Left ventricle myocardium superior (tissue), 1 donor: ENCODE data around the gene PHF12. TPM values are rescaled to one million over a fixed set of nuclear protein-coding genes. Genes with fewer than 3 reads are reported as not detected.
"Not testable (repeated sequence)": the region's sequence is repeated elsewhere in the genome, so short reads cannot be mapped to it uniquely, and the experiment has no call there.

Source experiments
- ATAC-seq: fragments of 200-7000 bp; cut with Tn5 transposase; one replicate; pipeline ENCODE4 v1.9.1; 2020; ENCODE audit warnings: mild to moderate bottlenecking, moderate library complexity
- DNase-seq: peaks from one replicate; pipeline ENCODE4 v3.0.0-alpha.2; 2020
- intact Hi-C: fragments of 100-400 bp; cut with micrococcal nuclease; formaldehyde crosslinking; loops from one replicate; pipeline ENCODE4 v1.11.0; 2022
- total RNA-seq: library from RNA; stranded (reverse); fragmentation: NEBNext Ultra II Directional; extraction: Animal tissue kit (Norgen Biotek cat#: 25700); gene quantifications from one replicate; pipeline ENCODE4 v1.2.1, GENCODE V29; 2021
- donor health status: DM: no; HTN: yes; CAD: no; lungs with severe emphysema.

The PHF12 gene
- total RNA-seq, 1 donor from 2014 or later, result 20.4 TPM

DNA sequence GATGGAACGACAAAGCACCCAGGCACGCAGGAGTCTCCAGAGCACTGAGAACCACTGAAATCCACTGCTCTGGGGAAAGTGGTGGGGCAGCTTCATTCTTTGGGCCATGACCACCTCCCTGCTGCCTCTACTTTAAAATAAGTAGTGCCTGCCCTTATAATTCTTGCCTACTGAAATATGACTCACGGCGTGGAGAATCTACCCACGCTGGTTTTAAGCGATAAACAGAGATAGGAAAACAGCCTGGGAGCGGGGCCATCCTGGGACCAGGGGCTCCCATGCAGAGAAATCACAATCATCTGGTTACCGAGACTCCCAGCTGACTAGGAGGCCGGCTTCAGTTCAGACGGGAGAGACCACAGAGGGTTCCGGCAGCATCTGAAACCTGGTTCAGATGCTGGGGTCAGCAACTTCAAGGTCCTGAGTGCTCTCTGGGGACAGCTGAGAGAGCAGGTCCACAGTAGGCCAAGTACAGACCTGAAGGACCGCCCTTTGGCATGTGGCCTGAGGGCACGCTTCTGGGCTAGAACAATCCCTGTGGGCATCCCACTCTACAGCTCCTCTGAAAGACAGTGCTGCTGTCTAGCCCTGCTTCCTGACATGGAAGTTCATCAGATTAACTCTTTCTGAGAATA is 39.8 kb downstream of the PHF12 start:
- intact Hi-C loops, result no loop called here
- DNase-seq (no peak), ATAC-seq (no peak)

DNA sequence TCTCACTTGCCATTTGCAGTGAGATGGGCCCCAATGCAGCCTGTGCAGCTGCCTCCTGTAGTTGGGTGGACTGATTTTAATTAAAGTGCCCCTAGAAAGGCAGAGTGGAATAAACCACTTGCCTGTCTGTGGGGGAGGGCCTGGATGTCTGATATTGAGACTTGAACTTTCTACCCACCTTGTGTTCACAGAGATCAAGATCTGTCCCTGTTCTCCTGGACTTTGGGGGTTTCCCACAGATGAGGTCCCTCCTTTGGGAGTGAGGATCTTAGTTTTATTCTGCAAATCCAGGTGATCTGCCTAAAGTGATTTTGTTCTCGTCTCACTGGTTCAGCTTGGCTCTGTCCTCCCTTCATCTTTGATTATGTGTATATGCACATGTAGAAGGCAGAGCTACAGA is 40.8 kb downstream of the PHF12 start:
- intact Hi-C loops, result no loop called here
- no peak for DNase-seq
- no peak for ATAC-seq

DNA sequence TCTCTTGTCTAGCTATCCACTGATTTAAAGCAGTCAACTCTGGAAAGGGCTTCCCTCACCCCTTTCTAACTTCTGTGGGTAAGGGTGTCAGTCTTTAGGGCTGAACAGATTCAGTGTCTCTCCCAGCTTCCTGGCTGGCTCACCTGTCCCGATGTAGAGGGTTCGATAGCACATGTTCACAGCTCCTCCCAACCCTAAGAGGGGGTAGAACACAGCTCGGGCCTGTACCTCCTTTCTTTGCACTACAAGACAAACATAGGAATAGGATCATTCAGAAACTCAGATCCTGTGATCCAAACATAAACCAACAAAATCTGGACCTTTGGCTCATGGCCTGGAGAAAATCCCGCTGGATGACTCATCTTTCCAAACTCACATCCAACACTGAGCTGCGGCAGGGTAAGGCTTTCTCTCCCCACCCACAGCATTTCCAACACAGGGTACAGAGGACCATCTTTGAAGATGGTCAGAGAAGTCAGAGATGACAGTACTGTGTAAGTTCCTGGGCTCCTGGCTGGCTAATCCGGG is 42.6 kb downstream of the PHF12 start:
- ATAC-seq (peak; percentile 66), DNase-seq (no peak)
- intact Hi-C loops, result no loop called here

GRCh38 chr17:28907709-28908475 is 43.4 kb downstream of the PHF12 start:
- intact Hi-C loops, result no loop called here
- ATAC-seq (peak; percentile 19), DNase-seq (no peak)

- ATAC-seq (no peak), DNase-seq (no peak)
- intact Hi-C loops, result no loop called here
Measured at GRCh38 chr17:28906706-28907438, 44.4 kb downstream of the PHF12 start.

DNA sequence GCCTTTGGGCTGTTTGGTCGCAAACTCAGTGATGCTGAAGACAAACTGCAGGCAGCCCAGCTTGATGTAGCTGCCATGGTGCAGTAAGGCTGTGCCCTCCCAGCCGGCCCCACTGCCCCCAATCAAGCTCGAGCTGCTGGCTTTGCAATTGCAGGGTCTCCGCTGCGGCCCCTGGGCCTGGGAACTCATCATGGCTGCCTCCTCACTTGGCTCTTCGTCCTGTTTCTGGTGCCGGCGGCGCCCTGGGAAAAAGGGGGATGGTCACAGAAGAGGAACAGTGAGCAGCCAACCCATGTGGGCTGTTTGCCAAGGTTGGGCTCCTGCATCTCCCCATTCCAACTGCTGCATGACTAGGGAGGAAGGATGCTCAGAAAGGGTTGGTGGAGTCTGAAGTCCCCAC is 45.0 kb downstream of the PHF12 start:
- DNase-seq (no peak), ATAC-seq (no peak)
- intact Hi-C loops, result no loop called here

- no peak for DNase-seq
- no peak for ATAC-seq
- intact Hi-C loops, result no loop called here
Measured at GRCh38 chr17:28904800-28905199, 46.5 kb downstream of the PHF12 start.

- intact Hi-C loops, ATAC-seq, DNase-seq: not testable (repeated sequence)
Measured at GRCh38 chr17:28903546-28903841, 47.8 kb downstream of the PHF12 start.

GRCh38 chr17:28902819-28903545 is 48.3 kb downstream of the PHF12 start, which contains the start of gene DHRS13:
Gene DHRS13 (minus strand): TSS chr17:28903079. CDS start chr17:28902944, 135 bp downstream.
- peak; percentile 96 for DNase-seq
- peak; percentile 94 for ATAC-seq
- intact Hi-C loops, result no loop called here

DNA sequence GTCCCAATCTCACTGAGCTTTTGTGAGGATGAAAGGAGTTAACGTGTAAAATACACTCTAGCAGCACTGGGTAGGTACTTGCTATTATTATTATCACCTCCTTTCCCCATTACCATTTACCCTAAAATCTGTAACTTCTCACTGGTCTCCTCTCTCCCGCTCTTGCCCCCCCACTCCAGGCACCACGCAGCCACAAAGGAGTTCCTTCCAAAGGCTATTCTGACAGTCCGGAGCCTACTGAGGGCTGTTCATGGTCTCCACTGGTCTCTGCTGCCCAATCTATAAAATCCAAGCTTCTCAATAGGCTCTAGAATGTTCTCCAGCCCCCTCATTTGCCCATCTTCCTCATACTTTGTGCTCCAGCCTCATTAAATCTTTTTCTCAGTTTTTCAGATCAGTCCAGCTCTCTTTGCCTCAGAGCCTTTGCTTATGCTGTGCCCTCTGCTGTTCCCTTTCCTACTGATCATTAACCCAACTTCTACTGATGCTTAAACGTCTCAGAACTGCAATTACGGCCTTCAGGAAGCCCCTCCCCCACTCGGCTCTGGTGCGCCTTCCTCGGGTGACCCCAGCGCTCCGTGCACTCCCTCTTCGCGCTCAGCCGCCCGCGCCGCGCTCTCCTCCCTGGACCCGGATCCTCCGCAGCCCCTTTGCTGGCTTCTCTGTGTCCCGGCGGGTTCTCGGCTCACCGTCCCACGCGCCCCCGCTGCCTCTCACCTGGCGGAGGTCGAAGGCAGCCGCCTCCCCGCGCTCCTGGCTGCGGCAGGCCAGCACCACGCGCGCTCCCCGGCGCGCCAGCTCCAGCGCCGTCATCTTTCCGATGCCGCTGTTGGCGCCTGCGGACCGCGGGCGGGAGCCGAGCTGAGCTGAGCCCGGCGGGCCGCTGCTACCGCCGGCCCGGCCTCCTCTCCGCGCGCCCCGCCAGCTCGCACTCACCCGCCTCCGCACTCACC is 49.2 kb downstream of the PHF12 start:
- ATAC-seq (peak; percentile 60), DNase-seq (no peak)
- intact Hi-C loops, result no loop called here

DNA sequence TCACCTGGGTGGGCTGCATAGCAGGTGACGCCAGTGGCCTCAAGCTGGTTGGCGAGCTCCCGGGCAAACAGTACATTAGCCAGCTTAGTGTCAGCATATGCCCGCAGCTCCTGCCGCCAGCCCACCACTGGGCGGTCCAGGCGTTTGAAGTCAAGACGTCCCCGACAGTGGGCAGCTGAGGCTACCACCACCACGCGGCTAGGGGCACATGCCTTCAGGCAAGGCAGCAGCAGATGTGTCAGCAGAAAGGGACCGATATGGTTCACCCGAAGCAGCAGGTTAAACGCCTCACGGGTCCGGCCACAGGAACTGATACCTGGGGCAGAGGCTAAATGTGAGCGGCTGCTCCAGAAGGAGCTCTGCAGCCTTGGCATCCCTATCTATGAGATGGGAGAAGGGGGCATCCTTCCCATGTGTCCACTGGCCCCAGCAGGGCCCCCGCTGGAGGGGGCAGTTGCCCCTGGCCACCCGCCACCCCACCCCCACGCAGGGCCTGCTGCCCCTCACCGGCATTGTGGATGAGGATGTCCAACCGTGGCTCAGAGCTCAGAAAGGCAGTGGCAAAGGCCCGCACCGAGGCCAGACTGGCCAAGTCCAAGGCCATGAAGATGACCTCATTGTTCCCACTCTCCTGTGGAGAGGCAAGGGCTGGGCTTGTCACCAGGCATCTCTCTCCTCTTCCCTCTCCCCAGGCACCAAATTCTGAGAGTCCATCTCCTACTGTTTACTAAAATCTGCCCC is 50.2 kb downstream of the PHF12 start:
- no peak for ATAC-seq
- intact Hi-C loops, result no loop called here
- no peak for DNase-seq

- DNase-seq, result no peak
- no peak for ATAC-seq
- intact Hi-C loops, result no loop called here
Measured at GRCh38 chr17:28899212-28899815, 52.0 kb downstream of the PHF12 start.

DNA sequence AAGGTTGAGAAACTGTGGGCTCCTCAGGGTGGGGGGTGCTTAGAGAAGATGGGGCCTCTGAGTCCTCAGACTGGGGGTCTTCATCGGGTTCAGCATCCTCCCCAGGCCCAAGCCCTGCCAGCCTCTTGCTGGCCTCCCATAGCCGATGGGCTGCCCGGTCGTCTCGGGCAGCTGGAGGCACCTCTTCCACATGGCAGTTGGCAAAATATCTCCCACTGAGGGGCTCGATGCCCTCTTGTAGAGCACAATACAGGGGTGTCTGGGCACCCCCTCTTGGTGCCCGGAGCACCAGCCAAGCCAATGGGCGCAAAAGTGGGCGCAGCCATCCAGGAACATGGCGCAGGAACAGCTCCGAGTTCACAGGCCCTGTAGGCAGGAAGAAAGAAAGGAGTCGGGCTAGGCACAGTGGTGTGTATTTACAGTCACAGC is 52.8 kb downstream of the PHF12 start:
- ATAC-seq (no peak), DNase-seq (no peak)
- intact Hi-C loops, result no loop called here

DNA sequence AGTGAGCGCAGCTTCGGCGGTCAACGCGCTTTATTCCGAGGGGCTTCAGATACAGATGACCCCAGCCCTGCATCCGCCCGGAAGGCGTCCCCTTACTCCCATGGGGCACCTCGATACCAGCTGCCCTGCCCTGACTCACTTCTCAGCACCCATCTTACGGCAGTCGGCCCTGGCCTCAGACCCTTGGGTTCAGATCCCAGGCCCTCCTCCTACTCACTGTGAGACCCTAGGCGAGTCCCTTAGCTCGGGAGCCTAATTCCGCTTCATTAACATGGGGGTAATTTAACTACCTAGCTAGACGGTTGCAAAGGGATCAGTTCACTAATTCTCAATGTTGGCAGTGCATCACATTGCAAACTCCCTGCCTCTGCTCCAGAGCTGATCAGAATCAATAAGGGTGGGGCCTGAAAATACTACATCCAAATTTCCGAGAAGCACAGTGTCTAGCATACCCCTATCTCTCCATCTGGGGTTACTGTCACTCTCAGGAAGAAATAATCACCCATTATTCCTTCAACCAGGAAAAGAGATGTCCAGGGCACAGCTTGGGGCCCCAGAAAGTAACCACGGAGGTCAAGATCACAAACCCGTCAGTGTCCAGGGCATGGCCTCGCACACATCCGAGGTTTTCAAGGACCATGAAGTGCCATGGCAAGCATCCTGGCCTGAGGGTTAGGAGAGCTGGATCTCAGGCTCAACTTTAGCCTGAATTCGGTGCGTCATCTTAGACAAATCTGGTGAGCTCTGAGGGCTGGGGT is 53.4 kb downstream of the PHF12 start:
- ATAC-seq (peak; percentile 7), DNase-seq (no peak)
- intact Hi-C loops, result no loop called here

DNA sequence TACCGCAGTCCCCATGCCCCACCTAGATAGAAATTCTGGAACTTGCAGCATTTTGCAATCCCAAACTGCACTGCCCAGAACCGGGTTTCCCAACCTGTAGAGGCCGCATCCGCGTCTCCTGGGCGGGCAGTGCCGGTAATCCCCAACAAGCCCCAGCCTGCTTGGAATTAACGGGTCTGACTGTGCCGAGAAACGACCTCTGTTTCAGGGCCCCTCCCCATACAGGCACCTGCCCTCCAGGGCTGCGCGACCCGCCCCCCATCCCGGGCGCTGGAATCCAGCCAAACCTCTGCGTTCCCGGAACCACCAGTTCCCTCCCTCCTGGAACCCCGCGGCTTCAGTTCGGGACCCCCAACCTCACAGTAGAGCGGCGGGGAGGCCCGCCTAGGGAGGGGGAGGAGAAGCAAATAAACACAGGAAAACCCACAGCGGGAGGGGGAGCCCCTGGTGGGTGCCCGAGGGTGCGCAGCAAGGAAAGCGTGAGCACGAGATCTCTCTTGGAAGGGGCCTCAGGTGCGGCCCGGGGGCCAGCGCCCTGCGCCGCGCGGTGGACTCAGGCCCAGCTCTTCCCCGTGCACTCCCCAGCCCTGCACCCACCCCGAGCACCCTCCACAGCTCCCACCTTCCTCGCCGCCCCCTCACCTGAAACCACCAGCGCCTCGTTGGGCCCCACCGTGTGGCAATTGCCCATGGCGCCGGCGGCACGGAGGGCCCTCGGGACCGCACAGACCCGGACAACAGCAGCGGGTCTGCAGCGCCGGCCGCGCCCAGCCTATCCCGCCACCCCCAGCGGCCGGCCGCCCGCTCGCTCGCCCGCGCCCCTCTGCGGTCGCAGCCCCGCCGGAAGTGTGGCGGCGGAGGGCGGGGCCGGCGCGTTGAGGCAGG is 54.2 kb downstream of the PHF12 start, which contains the start of gene FLOT2:
TSS of gene FLOT2 (minus strand) at position 850 of the 885 bp plus-strand sequence. CDS start at position 691, 159 bp downstream.
- intact Hi-C loops, result no loop called here
- ATAC-seq, result peak; percentile 90

More for the DNA sequence above, 54.2 kb downstream of the PHF12 start, which contains the start of gene FLOT2:
- DNase-seq, result peak; percentile 79
